AG20443 (cell line): ENCODE measurements around the gene SRRM2.

Experiments used
- DNase-seq: peaks from one replicate; pipeline ENCODE4 v3.0.0; 2012; ENCODE audit warnings: low spot score, mixed read lengths

The SRRM2 gene

DNA sequence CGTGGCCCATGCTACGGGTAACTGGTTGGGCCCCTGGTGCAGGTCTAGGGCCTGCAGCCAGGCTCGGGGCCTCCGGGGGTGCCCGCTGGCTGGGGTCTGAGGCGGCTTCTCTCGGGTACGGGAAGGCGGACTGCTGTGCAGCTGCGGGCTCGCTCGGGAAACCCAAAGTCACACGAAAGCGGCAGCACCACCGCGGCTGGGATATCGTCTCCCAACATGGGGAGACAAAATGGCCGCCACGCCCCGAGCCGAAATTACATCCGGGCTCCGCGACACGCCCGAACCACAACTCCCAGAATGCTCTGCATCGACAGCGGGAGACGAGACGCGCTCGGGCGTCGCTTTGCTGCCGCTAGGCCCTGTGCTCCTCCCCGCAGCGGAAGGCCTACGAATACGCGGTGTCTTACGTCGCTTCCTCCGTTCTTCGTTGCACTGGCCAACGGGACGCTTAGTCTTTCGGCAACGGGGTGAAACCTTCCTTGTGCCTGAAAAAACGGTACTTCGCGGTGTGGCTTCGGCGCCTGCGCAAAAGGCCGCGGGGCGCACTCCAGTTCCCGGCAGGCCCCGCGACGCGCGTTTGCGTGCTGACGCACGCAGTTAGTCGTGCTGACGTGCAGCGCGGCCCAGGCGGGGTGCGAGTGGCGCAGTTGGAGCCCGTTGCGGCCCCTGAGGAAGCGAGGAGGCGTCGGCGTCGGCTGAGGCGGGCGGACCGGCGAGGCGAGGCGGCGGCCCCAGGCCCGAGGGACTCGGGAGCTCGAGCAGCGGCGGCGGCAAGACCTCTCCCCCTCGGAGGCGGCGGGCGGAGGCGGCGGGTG lies at the start of gene SRRM2:
SRRM2 (plus strand) TSS at position 604 of the 815 bp plus-strand sequence. CDS start 3,727 bp downstream, outside the sequence.
- DNase-seq = peak; percentile 98

DNA sequence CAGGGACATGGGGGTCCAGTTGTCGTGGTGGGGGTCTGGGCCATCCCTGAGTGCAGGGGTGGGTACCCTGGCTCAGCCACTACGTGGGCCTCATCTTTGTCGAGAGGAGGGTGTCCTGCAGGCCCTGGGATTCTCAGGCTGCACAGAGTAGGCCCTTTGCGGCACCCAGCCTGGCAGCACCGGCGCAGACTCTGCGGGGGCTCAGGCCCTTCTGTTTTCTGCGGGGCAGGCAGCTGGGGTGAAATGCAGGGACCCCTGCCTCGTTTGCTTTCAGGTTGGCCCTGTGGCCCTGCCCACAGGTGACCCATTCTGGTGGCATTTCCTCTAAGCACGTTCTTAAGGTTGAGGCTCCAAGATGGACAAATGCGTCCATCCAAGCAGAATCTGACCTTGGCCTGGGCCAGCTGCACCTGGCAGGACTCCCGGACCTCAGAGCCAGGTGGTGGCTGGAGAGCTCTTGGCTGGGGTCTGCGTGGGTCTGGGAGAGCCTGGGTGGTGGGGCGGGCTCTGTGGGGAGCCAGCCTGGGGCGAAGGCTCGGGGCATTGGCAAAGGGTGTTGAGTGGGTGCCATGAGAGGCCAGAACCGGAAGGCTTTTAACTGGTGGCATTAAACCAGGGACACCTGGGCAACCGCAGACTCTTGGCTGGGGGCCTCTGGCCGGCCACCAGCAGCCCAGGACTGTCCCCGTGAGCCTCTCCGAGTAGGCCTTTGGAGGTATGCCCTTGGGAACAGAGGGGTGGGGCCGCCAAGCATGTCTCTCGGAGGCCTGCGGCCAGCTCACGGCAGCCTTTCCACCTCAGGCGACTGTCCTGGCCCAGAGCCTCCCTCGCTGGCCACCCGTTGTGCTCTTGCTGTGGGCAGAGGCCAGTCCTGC lies 49.3 kb upstream of the SRRM2 start:
- DNase-seq = no peak

DNA sequence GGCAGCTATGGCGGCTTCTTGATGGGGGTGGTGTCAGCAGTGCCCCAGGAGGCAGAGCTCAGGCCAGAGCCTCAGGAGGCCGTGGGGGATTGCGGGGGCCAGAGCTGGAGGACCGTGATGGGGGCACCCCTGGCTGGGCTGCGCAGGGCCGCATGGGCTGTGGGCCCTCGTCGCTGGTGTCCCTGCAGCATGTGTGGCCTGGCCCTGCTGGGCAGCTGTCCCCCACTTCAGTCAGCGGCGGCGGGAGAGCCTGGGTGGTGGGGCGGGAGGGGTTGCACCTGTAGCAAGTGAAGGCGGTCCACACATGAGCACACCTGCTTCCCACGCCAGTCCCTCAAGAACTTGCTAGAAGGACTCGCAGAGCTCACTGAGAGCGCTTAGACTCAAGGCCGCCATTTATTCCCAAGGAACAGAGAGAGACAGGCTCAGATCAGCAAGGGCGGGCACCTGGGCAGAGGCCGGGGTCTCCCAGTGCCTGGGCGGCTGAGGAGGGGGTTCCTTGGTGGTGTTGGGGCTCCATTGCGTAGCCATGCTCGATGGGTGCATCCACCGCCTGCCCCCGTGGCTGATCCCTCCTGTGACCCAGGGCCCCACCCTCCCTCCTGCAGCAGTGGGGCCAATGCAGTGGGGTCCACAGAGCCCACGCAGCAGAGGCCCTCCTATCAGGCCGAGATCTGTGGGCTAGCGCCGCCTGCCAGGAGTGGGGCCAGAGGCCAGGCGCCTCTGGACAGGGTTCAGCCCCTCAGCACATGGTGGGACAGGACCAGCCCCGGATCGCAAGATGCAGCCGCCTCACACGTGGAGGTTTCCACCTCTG lies 48.1 kb upstream of the SRRM2 start:
- no peak for DNase-seq

DNA sequence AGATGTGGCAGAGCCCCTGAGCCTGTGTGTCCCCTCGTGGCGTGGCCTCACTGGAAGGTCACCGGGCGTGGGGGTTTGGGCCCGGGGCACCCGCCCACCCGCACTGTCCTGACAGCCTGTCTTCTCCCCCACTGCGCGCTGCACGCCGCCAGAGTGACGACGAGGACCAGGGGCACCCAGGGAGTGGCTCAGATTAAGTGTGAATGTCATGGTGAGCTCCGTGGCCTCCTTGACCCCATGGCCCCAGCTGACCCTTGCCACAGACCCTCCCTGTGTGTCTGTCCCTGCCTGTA lies 47.5 kb upstream of the SRRM2 start:
- DNase-seq = no peak

DNA sequence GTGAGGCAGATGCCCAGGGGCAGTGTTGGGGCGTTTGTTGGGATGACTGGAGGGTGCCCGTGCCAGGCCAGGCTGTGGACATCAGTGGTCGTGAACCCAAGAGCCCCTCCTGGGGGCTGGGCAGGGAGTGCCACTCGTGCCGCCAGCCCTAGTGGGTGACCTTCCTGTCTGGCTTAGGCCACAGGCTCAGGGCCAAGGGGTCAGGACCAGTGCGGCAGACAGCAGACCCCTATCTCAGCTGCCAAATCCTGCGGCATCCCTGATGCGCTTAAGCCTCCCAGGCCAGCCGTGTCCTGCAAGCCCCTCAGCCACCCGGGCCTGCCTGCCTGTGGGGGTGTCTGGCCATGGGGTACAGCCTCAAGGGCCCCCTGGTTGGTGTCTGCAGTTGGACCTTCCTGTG lies 47.1 kb upstream of the SRRM2 start:
- no peak for DNase-seq

DNA sequence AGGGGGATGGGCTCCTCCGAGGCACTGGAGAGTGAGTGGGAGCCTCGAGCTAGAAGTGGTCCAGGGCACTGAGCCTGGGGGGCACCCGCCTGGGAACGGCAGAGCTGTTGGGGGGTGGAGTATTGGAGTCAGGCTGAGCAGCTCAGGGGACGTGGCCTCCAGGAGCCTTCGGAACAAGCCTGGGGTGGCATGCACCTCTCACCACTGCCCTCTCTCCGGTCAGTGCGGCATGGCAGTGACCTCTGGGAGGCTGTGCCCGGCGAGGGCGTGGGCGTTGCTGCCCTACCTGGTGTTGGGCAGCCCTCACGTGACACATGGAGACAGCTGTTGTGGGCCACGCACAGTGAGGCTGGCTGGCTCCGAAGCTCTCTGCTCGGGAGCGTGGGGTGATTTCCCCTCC lies 46.4 kb upstream of the SRRM2 start:
- DNase-seq = no peak

DNA sequence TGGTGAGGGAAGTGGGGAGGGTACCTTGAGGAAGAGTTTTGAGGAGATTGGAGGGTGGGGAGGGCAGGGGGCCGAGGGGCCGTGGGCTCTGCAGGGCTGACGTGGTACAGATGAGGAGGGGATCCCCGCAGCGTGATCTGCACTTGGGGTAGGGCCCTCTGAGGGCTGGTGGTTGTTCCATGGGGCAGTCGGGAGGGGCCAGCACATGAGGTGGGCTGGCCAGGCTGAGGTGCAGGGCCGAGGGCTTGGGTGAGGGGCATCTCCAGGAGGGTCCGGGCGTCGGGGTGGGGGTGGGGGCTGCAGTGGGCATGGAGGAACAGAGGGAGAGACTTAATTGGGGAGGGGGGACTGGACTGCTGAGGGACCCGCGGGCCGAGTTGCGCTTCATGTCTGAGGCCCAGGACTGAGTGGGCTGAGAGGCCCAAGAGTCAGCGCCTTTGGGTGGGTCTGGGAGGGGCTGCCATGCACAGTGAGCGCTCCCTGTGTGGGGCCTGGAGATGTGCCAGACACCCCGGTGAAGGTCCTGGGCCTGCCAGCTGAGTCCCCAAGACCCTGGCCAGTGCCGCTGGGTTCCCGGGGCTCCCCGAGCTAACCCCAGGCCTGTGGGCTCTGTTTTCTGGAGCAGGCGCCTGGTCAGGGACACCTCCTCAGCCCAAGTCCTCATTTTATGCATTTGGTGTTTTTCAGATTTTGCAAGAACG lies 45.7 kb upstream of the SRRM2 start:
- no peak for DNase-seq

DNA sequence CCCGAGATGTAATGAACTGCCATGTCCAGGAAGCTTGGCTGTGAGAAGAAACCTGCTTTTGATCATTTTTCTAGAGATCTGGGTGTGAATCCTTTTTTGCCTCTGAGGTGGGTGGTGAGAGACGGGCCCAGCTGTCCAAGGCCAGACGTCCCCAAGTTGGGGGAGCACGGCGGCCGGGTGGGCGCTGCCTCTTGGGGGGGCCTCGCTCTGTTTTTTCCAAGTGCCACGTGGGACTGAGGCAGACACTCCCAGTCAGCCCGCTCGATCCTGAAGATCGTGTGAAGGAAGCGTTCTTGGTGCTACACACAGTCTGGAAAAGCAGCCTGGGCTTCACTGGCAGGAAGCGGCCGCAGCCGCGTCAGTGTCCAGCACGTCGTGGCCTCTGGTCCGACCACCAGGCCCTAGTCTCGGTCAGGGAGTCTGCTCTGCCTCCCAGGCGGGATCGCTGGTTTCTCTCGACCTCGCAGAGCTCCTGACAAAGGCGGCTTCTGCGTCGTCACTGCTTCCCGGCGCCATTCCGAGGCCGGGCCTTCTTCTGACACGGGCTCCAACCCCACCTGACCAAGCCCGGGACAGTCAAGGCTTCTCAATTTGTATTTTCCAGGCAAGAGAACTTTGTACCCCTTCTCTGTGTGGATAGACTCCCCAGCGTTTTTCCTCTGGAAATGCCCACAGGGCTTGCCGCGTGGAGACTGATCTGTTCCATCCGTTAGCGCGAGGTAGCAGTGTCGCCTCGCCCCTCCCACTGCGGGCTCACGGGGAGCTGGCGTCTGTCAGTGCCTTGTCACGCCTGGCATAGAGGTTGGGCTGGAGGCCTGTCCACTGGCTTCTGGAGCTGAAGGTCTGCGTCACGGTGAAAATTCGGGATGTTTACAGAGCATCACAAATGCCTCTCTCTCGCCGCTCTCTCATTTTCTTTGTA lies 44.8 kb upstream of the SRRM2 start:
- no peak for DNase-seq

DNA sequence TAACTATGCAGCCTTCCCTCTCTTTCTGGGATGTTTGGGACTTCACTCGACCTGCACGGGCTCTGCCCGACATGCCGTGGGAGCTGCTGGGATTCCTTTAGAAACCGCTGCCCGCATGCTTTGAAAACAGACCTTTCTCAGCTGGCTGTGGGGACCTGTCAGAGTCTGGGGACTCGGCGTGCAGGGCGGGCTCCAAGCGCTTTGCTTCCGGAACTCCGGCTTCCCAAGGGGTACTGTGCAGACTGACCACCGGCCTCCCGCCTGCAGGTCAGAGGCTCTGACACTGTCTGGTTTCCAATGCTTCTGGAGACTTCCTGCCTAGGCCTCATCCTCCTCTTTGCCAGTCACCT lies 44.2 kb upstream of the SRRM2 start:
- DNase-seq = no peak

DNA sequence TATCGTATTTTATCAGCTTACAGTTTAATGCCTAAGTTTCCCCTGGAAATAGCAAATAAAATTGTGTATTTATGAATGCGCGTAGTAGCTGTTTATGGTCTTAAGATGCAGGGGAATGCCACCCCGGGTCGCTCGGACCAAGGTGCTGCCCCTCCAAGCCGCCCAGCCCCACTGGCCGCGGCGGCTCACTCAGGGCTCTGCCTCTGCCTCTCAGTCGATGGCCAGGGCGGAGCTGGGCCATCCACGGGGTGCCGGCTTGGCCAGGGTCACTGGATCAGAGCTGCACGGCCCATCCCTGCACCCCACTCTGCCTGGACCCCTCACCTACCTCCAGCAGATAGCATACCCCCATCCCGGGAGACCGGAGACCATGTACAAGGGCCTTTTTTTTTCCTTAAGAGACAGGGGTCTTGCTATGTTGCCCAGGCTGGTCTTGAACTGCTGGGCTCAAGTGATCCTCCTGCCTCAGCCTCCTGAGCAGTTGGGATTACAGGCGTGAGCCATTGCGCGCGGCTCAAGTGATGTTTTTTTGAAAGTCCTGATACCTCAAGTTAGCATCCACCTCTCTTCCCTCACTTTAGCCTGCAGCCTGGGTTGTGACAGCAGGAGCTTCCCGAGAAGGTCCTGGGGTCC lies 43.4 kb upstream of the SRRM2 start:
- DNase-seq = no peak

DNA sequence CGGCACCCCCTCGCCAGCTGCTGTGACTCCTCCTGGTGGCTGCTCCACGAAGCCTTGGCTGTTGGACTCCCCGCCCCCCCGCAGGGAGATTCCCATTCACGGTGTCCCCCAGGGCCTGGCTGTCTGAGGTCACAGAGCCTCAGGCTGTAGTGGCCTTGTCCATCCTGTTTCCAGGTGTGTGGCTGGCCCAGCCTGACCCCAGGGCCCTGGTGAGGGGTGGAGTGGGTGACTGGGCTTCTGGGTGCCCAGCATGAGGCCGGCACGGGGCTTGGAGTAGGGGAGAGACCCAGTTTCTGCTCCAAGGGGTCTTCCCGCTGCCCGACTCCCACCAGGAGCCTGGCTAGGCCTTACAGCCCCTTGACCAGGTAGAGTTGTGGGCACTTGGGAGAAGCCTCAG lies 42.9 kb upstream of the SRRM2 start:
- DNase-seq = no peak

DNA sequence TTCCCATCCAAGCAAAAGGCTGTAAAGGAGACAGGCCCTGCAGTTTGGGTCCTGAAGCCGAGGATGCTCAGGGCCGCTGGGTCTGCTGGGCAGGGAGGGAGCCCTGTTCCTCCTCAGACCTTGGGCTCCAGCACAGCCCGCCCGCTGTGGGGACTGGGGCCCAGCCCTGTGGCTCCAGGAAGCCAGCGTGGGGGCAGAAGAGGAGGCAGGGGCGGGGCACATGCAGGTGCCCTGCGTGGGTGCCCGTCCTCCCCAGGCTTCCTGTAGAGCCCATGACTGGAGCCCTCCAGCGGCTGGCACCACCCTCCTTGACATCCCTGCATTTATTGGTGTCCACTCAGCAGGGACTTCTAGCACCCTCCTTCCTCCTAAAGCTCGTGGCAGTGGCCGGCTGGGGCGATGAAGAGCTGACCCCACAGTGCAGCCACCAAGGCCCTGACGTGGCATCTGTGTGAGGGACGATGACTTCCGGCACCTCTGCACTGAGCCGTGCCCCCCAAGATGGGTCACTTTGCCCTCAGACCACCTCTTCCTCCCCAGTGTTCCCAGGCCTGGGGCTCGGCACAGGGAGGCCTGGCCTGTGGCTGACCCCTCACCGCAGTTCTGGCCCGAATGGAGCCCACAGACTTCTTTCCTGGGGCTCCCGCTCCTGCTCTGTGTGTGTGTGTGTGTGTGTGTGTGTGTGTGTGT lies 42.3 kb upstream of the SRRM2 start:
- no peak for DNase-seq

DNA sequence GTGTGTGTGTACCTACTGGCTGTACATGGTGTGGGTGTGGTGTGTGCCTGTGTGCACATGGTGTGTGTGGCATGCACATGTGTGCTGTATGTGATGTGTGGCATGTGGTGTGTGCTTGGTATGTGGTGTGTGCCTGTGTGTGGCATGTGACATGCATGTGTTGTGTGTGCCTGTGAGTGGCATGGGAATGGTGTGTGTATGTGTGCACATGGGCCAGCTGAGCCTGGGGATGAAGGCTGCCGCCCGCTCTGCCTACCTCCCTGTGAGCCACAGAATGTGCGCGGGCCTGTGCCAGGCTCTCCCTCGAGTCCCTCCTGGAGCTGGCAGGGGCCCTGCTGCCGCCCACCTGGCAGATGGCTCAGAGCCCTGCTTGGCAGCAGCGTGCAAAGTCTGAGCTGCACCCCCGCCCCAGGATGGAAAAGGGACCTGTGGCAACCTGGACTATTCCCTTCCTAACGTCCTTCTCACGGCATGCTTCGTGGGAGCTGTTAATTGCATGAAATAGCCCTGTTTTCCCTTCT lies 41.7 kb upstream of the SRRM2 start:
- DNase-seq = no peak

DNA sequence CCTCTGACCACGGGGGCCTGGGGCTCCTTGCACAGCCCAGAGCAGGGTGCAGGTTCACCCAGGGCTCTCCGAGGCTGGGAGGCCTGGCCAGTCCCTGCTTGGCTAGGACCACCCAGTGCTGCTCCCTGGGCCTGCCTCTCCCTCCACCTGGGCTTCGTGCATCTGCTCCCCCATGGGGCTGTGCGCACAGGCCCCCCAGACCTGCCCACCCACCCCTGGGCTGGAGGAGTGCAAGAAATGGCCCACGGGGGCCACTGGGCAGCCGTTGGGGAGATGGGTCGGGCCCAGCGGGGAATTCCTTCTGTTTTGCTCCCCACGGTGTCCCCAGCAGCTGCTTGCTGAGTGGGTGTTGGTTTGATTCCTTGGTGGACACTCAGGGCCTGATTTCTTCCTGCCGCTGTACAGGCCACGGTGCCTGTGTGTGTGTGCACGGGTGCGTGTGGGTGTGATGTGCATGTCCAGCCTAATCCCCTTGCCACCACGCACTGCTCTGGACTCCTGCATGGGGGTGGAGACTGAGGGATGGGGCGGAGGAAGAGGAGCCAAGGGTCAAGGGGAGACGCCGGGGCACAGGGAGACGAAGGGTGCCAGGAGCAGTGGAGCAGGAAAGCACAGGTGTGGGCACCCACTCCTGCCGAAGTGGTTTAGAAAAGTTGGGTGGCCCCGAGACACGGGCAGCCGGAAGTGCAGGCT lies 40.9 kb upstream of the SRRM2 start:
- no peak for DNase-seq

DNA sequence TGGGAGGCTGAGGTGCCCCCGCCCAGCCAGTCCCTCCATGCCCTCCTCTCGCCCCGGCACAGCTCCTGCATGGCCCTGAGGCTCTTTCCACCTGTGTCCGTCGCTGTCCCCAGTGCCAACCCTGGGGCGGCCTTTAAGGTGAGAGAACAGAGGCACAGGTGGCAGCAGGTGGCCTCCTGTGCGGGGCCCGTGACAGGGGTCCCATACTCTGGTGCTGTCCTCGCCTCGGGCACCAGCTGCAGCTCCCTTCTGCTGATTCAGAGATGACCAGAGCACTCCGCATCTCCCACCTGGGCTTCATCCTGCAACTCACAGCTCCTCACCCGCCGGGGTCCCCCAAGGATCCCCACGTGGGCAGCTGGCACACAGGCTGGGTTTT lies 40.4 kb upstream of the SRRM2 start:
- DNase-seq = no peak

DNA sequence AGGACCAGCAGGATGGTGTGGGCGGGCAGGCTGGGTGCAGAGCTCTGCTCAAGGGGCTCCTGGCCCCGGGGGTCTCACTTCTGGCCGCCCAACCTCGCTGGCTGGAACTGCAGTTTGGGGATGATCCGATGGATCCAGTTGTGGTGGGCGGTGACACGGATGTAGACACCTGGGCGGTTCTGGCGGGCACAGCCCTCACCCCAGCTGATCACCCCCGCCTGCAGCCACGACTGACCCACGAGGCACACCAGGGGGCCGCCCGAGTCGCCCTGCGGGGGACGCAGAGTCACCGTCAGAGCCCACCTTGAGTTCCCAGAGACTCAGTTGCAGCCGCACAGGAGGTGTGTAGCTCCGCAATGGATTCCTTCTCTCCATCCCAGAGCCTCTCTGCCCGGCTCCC lies 39.9 kb upstream of the SRRM2 start:
- no peak for DNase-seq

DNA sequence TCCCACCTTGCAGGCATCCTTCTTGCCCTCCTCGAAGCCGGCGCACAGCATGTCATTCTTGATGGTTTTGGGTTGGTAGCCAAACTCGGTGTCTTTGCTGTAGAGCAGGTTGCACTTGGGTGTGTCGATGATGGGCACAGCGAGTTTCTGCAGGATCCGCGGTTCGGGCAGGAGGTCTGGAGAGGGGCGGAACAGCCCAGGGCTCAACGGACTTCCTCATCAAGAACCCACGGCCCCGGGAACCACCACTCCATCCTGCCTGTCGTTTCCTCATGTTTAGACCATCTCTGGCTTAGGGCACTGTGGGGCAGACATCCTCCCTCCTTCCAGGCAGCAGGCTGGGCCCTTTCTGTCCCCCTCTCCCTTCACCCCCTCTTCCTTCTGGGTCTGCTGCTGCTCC lies 38.9 kb upstream of the SRRM2 start:
- no peak for DNase-seq

DNA sequence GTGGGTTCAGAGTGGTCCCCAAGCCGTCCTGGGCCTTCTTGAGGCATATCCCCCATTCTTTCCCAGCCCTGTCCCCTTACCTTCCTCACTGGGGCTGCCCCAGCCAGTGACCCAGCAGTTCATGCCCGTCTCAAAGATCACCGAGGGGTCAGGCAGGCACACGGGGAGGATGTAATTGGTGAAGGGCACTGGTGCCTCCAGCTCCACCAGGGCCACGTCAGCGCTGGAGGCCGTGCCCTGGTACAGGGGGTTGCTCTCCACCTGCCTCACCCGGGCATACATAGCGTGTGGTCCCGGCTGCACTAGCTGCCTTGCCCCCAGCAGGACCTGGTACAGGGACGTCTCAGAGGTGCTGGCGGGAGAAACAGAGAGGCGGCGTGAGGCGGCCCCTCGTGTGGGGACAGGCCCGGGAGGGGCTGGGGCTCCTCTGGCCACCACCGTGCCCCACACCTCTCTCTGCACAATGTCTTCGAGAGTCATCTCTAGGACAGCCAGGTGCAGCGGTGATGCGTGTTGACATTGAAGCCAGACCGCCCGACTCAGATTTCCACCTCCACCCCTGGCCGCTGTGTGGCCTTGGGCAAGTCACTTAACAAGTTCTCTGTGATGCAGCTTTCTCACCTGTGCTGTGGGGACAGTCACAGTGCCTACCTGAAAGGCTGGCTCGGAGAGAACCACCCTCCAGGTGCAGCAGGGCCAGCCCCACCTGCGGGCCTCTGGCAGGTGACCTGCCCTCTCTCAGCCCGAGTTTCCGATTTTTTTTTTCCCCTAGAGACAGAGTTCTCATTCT lies 38.3 kb upstream of the SRRM2 start:
- DNase-seq = no peak
